Neuron (in vitro differentiated cells): ENCODE results near the gene ADORA2A.

Experiments used
- H2AFZ ChIP-seq: one replicate; pipeline ENCODE4 v1.6.1; 2013; ENCODE audit warnings: low read depth, mild to moderate bottlenecking, inconsistent platforms, low read length, moderate library complexity
- H3K27me3 ChIP-seq: one replicate; pipeline ENCODE4 v1.6.1; 2013; ENCODE audit warnings: low read length; ENCODE audit not compliant: insufficient read depth
- H3K36me3 ChIP-seq: one replicate; pipeline ENCODE4 v1.6.1; 2013; ENCODE audit warnings: low read length; ENCODE audit not compliant: insufficient read depth
- H3K4me1 ChIP-seq: one replicate; pipeline ENCODE4 v1.6.1; 2013; ENCODE audit warnings: low read length; ENCODE audit not compliant: insufficient read depth
- H3K4me3 ChIP-seq: 2 replicates; pipeline ENCODE4 v1.5.1; 2013; ENCODE audit warnings: mild to moderate bottlenecking, low read length, moderate library complexity
- H3K9me3 ChIP-seq: one replicate; pipeline ENCODE4 v1.6.1; 2013; ENCODE audit warnings: low read length

Gene ADORA2A

DNA sequence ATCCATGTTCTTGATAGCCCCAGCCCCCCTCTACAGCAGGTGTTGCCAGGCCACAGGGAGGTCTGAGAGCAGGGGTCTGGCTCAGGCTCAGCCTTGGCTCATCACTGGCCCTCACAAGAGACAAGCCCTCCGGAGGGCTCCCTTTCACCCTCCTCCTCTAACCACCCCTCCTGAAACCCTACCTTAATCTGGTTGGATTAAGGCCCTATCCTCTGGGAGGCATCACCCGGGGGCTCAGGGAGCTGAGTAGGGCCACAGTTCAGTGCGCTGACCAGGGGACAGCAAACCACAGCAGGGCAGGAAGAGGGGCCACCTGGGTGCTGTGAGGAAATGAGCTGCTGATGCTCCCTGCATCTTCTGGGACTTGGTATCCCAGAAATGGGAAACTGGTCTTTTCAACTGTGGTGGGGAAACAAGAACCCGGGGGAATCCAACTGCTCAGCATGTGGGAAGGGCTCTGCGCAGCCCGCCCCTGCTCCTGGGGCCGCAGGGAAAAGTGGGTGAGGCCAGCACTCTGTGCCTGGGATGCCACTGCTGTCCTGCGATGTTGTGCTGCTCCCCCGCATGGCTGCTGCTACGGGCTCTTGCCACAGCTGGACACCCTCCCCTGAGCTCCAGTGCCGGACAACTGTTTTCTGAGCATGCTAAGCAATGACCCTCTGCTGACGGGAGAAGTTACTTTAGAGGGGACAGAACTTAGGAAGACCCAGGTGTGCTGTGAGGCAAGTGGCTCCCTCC, 17.5 kb downstream of the ADORA2A start:
- Histone ChIP-seq H2AFZ (no peak overlapping the region), H3K4me3 (no peak overlapping the region), H3K4me1 (peaks cover 28% of the 10 kb centered on the region), H3K36me3 (no peaks in the 10 kb centered on the region), H3K27me3 (no peaks in the 10 kb centered on the region), H3K9me3 (no peaks in the 10 kb centered on the region)

DNA sequence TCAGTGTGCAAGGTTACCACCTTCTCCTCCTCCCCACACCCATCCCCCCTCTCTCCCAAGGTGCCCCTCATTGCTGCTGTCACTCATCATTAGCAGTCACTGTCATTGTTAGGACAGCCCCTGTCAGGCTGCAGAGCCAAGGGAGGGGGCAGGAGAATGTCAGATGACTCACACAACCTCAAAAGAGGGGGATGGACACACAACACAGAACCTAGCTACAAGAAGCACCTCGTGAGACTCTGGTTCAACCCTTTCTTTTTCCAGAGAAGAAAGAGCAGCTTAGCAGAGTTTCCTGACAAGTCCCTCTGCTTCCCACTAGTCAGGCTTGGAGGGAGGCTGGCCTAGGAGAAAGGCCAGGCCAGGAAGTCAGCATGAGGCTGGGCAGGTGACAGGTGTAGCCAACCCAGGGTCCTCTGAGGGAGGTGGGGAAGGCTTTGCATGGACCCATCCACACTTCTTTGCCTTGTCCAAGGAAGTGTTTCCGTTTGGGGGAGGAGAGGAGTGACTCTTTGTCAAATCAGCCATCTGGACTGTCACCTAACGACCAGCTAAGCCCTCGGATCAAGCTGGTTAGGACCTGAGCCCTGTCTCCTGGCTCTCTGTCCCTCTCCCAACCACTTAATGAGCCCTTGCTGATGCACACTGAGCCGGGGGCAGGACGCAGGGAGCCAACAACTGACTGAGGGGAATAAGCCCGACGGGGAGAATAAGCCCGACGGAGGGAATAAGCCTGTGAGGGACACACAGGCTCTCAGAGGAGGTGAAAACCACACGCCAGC, 18.3 kb downstream of the ADORA2A start:
- no peak overlapping the region for H3K4me3 ChIP-seq
- no peaks in the 10 kb centered on the region for H3K9me3 ChIP-seq
- H3K4me1 ChIP-seq = peaks cover 28% of the 10 kb centered on the region
- no peaks in the 10 kb centered on the region for H3K27me3 ChIP-seq
- H3K36me3 ChIP-seq = no peaks in the 10 kb centered on the region
- no peak overlapping the region for H2AFZ ChIP-seq

DNA sequence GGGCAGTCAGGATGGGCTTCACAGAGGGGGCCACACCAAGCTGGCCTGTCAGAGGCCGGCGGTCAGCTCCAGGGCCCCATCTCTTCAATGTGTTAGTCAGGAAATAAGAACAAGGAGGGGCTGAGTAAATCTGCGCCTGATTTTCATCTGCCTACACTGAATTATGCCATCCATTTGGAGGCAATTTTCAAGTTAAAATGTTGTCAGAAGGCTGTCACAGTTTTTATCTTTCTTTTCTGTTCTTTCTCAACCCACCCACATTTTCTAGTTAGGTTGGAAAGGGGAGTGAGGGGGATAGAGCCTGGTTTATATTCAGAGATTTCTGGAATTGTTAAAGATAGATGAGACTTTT, 18.8 kb downstream of the ADORA2A start:
- H2AFZ ChIP-seq = no peak overlapping the region

DNA sequence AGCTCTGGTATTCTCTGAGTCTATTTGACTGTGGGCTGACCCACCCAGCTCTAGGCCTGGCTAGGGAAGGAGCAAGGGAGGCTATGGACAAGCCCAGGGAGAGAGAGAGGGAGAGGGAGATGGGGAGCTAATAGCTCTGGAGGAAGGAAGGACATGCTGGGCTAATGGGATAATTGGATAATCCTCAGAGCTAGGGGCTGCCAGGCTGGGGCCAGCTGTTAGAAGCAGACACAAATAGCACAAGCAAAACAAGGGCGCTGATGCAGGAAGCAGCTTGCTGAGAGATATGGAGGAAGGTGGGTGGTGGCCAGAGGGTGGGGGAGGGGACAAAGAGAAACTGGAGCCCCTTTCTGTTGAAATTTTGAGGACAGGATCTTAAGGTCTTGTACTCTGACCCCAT, 23.2 kb downstream of the ADORA2A start:
- Histone ChIP-seq H2AFZ (no peak overlapping the region), H3K4me1 (peaks cover 7% of the 10 kb centered on the region), H3K27me3 (no peaks in the 10 kb centered on the region), H3K36me3 (no peaks in the 10 kb centered on the region), H3K9me3 (no peaks in the 10 kb centered on the region), H3K4me3 (no peak overlapping the region)

More for the DNA sequence above, 18.8 kb downstream of the ADORA2A start:
- Histone ChIP-seq H3K4me1 (peaks cover 28% of the 10 kb centered on the region), H3K27me3 (no peaks in the 10 kb centered on the region), H3K9me3 (no peaks in the 10 kb centered on the region), H3K4me3 (no peak overlapping the region), H3K36me3 (no peaks in the 10 kb centered on the region)

DNA sequence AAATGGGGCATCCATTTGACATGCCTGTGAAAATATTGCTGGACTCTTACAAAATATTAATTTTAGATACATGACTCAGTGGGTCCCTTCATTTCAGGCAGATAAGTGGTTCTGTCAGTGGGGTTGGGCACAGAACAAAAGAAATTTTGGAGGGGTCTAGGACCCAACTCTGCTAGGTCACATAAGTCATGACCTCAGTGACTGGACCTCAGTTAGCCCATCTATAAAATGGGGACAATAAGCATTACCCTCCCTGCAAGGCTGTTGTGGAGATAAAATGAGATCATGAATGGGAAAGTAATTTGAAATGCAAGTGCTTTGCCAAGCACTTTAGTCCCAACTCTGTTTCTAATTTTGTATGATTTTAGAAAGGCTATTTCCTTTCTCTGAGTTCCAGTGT, 23.8 kb downstream of the ADORA2A start:
- Histone ChIP-seq H3K36me3 (no peaks in the 10 kb centered on the region), H3K4me1 (peaks cover 2% of the 10 kb centered on the region), H3K27me3 (no peaks in the 10 kb centered on the region), H3K4me3 (no peak overlapping the region), H3K9me3 (no peaks in the 10 kb centered on the region), H2AFZ (no peak overlapping the region)

DNA sequence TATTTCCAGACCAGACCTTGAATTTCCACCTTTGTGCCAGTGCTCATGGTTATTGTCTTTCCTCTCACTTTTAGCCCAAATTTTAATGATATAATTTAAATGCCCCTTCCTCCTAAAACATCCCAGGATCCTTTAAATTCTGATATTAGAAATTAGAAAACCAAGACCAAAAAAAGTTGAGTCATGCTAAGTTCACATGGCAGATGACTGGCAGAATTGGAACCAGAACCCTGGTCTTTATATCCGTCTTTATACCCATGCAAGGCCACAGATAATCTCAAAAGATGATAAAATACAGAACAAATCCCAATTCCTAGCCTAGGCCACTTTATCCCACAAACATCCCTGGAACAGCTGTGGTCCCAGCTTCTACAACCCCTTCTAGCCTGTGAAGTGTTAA, 26.5 kb downstream of the ADORA2A start:
- H3K36me3 ChIP-seq = no peaks in the 10 kb centered on the region
- H3K27me3 ChIP-seq = no peaks in the 10 kb centered on the region
- H2AFZ ChIP-seq = no peak overlapping the region
- no peaks in the 10 kb centered on the region for H3K4me1 ChIP-seq
- H3K9me3 ChIP-seq = no peaks in the 10 kb centered on the region
- no peak overlapping the region for H3K4me3 ChIP-seq

DNA sequence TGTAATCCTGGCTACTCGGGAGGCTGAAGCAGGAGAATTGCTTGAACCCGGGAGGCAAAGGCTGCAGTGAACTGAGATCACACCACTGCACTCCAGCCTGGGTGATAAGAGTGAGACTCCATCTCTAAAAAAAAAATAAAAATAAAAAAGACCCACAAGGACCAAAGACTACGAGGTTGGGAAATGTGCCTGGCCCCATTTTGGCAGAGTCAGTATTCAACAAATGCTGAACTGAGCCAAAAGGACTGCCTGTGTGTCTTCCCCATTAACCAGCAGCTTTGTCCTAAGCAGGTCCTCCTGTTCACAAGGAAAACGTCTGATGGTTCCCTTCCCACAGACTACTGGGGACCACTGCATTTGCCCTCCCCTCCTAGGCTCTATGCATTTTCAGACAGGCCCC, 27.6 kb downstream of the ADORA2A start:
- Histone ChIP-seq H3K36me3 (no peaks in the 10 kb centered on the region), H2AFZ (no peak overlapping the region), H3K4me3 (no peak overlapping the region), H3K9me3 (no peaks in the 10 kb centered on the region), H3K4me1 (no peaks in the 10 kb centered on the region), H3K27me3 (peaks cover 2% of the 10 kb centered on the region)

DNA sequence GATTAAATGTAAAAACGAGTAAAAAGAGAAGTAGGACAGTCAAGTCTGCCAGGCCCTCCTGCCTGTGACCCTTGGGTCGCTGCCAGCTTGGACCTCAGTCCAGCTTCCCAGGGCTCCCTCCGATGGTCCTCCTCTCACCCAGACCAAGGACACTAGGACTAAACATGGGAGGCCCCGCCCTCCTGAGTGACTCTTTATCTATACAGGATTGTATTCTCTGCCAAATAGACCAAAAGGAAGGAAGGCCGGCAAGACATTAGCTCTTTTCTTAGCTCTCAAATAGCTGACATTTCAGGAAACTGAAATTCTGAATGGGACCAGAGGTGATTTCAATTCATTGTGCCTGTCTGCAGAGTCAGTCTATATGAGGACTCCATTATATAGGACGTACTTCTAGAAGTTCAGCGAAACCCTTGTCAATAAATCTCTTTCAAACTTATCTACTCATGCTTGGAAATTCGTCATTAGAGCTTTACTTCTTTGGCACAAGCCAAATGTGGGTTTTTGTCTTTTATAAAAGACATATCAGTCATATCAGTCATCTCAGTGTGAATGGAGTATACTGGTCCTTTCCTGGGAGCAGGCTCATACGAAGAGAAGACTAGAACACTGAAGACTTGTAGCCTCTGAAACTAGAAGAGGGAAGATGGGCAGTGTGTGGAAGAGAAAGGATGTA, 28.5 kb downstream of the ADORA2A start:
- peaks cover 2% of the 10 kb centered on the region for H3K27me3 ChIP-seq
- no peak overlapping the region for H2AFZ ChIP-seq
- H3K4me3 ChIP-seq = no peak overlapping the region
- H3K4me1 ChIP-seq = no peaks in the 10 kb centered on the region
- no peaks in the 10 kb centered on the region for H3K9me3 ChIP-seq
- no peaks in the 10 kb centered on the region for H3K36me3 ChIP-seq

DNA sequence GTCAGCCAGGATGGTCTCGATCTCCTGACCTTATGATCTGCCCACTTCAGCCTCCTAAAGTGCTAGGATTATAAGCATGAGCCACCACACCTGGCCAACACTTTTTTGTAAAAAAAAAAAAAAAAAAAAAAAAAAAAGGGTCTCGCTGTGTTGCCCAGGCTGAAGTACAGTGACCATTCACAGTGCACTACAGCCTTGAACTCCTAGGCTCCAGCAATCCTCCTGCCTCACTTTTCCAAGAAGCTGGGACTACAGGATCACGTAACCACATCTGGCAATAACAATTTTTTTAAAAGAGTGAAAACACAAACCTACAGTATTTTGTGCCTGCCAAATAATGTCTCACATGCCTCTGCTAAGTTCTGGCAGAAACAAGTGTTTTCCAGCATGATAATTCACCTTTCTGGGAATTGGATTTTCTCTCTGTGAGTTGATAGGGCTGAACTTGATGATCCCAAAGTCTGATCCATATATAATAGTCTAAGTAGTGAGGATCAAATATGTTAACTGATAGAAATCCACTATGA, 30.6 kb downstream of the ADORA2A start:
- Histone ChIP-seq H3K4me3 (no peak overlapping the region), H3K27me3 (peaks cover 2% of the 10 kb centered on the region), H3K36me3 (no peaks in the 10 kb centered on the region), H3K9me3 (no peaks in the 10 kb centered on the region), H3K4me1 (no peaks in the 10 kb centered on the region), H2AFZ (no peak overlapping the region)

DNA sequence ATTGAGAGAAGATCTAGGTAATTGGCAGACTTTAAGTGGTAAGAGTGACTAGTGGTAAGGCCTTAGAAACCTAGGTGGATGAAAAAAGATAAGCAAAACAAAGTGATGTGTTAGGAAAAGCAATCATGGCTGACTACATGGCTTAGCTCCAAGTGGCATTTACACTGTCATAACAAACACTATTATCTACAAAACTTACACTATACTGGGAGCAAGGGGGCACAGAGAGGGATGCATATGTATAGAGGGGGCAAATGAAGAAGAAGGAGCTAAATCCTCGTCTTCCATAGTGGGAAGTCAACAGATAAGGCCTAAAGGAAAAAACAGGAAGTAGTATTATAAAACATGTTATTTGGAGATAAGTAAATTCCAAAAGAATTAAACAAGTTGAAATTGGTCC, 32.5 kb downstream of the ADORA2A start:
- H3K4me3 ChIP-seq = no peak overlapping the region
- no peaks in the 10 kb centered on the region for H3K9me3 ChIP-seq
- H3K4me1 ChIP-seq = no peaks in the 10 kb centered on the region
- H3K27me3 ChIP-seq = peaks cover 2% of the 10 kb centered on the region
- H2AFZ ChIP-seq = no peak overlapping the region
- H3K36me3 ChIP-seq = no peaks in the 10 kb centered on the region

DNA sequence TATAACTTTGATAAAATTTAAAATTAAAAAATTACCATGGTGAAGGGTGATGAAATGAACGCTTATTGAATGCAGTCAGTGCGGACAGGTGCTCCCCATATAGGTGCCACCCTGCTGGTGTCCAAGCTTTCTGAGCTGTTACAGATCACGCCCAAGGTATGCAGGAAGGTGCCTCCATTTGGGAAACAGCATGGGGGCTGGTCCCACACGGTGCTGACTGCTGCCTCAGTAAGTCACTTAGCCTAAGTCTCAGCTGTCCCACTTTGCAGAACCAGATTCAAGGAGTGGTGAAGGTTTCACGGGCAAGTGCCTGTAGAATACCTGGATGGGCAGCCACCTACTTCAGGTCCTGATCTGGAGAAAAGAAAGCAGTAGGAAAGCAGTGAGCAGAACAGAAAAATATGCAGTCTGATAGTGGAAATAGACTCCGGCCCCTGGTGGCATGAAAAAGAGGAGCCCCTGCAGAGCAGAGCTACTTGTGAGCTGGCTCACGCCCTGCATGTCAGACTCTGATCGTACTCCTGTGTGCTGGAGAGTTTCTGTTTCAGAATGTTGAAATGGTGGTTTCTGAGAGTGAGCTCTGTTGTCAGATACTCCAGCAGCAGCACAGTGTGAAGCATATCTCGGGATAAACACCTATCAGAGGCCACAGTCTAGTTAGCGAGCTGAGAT, 33.2 kb downstream of the ADORA2A start:
- peaks cover 2% of the 10 kb centered on the region for H3K27me3 ChIP-seq
- H3K4me1 ChIP-seq = peaks cover under 1% of the 10 kb centered on the region
- H3K4me3 ChIP-seq = no peak overlapping the region
- no peaks in the 10 kb centered on the region for H3K36me3 ChIP-seq
- no peak overlapping the region for H2AFZ ChIP-seq
- no peaks in the 10 kb centered on the region for H3K9me3 ChIP-seq

DNA sequence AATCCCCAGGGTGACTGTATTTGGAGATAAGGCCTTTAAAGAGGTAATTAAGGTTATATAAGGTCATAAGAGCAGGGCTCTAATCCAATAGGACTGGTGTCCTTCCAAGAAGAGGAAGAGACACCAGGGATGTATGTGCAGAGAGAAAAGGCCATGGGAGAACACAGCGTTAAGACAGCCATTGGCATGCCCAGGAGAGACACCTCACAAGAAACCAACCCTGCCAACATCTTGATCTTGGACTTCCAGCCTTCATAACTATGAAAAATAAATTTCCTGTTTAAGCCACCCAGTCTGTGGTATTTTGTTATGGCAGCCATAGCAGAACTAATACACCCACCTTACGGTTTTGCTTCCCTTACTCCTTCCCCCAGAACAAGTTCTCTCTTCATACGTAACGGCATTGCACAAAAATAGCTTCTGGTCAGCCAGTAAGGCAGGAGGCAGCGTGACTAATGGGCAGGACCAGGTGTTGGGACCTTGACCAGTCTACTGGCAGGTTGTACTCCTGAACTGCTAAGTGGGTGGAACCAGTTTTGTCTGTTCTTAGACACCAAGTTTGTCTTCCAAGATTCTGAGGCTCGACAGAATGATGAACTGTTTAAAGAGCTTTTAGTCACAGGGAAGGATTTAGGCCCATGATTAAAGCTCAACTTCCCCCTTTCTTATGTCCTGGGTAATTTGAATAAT, 35.8 kb downstream of the ADORA2A start:
- H3K27me3 ChIP-seq = peaks cover 2% of the 10 kb centered on the region
- no peak overlapping the region for H3K4me3 ChIP-seq
- H3K9me3 ChIP-seq = no peaks in the 10 kb centered on the region
- peaks cover 17% of the 10 kb centered on the region for H3K4me1 ChIP-seq
- H2AFZ ChIP-seq = no peak overlapping the region
- H3K36me3 ChIP-seq = no peaks in the 10 kb centered on the region
